Panc1 (cell line): ENCODE measurements around the gene TUBG1. TPM values are rescaled to one million over a fixed set of nuclear protein-coding genes. Genes with fewer than 3 reads are reported as not detected.

ENCODE experiments used
- ATAC-seq: fragments of 200-7000 bp; cut with Tn5 transposase; 2 replicates; pipeline ENCODE4 v1.9.1; 2020; ENCODE audit warnings: mild to moderate bottlenecking, moderate library complexity
- BruUV-seq: library from RNA; stranded (reverse); fragments of 400-500 nt; replicated peaks from 2 replicates; lab custom pipeline; 2021; lab: Mats Ljungman, UMichigan
- CTCF ChIA-PET: fragments of 300-600 bp; sonication (Branson Sonifier 250); formaldehyde crosslinking; loops from one replicate; lab custom pipeline; 2022; ENCODE audit warnings: antibody characterized with exemption; lab: Charles Lee
- POLR2A ChIA-PET: fragments of 300-600 bp; sonication (Branson Sonifier 250); formaldehyde crosslinking; loops from one replicate; lab custom pipeline; 2022; ENCODE audit warnings: antibody characterized with exemption; lab: Charles Lee
- DNase-seq: peaks from one replicate; pipeline ENCODE4 v3.0.0-alpha.2; 2010; ENCODE audit warnings: low read depth, low spot score
- H3K27ac ChIP-seq: 2 replicates; pipeline ENCODE4 v1.5.1; 2011; ENCODE audit warnings: mild to moderate bottlenecking, low read length, inconsistent platforms
- H3K27me3 ChIP-seq: fragments of 200-500 bp; sonication (Bioruptor generic); 2 replicates; pipeline ENCODE4 v1.6.0; 2014; ENCODE audit warnings: low read length, inconsistent platforms; ENCODE audit not compliant: control insufficient read depth, insufficient read depth
- H3K36me3 ChIP-seq: fragments of 200-500 bp; sonication (Bioruptor generic); 2 replicates; pipeline ENCODE4 v1.5.1; 2014; ENCODE audit warnings: inconsistent platforms, mild to moderate bottlenecking, low read length, moderate library complexity; ENCODE audit not compliant: control insufficient read depth, insufficient read depth
- H3K4me1 ChIP-seq: 2 replicates; pipeline ENCODE4 v1.5.1; 2011; ENCODE audit warnings: inconsistent platforms, mild to moderate bottlenecking, low read length, moderate library complexity; ENCODE audit not compliant: control insufficient read depth, insufficient read depth
- H3K4me3 ChIP-seq, 2 experiments: 2 replicates each; pipeline ENCODE4 v1.5.1; 2011 to 2012; ENCODE audit warnings: low read depth in 2 of 2, low read length in 2 of 2, mild to moderate bottlenecking in 2 of 2, inconsistent platforms in 1 of 2, moderate library complexity in 1 of 2
- H3K9me3 ChIP-seq: fragments of 200-500 bp; sonication (Bioruptor generic); 2 replicates; pipeline ENCODE4 v1.5.1; 2014; ENCODE audit warnings: low read depth, mild to moderate bottlenecking, inconsistent platforms, low read length, moderate library complexity; ENCODE audit not compliant: control insufficient read depth, insufficient read depth
- POLR2AphosphoS5 ChIP-seq: IDR thresholded peaks from 2 replicates; pipeline ENCODE4 v1.6.1; 2012; ENCODE audit warnings: mild to moderate bottlenecking, low read depth, low read length, moderate library complexity
- SIN3A ChIP-seq: IDR thresholded peaks from 2 replicates; pipeline ENCODE4 v1.6.1; 2012; ENCODE audit warnings: low read depth, mild to moderate bottlenecking, low read length, moderate library complexity, borderline replicate concordance; ENCODE audit not compliant: insufficient read depth
- TCF7L2 ChIP-seq: IDR thresholded peaks from 2 replicates; pipeline ENCODE4 v1.6.1; 2011; ENCODE audit warnings: mild to moderate bottlenecking, low read depth, low read length, inconsistent platforms
- in situ Hi-C: cut with HindIII; loops from 2 replicates; pipeline ENCODE4 v1.10.0; 2016; ENCODE audit warnings: low sequenced_read_pairs, low pct_unique_long_range_greater_than_20kb
- intact Hi-C: fragments of 100-400 bp; cut with micrococcal nuclease; formaldehyde crosslinking; loops from one replicate; pipeline ENCODE4 v1.10.0; 2022; ENCODE audit not compliant: unreplicated experiment
- total RNA-seq: library from RNA; stranded (reverse); gene quantifications from one replicate; pipeline ENCODE4 v1.2.1, GENCODE V29; 2021; ENCODE audit not compliant: unreplicated experiment
- TF ChIP-seq, protein P1 (sequence below): fragments of 450-650 bp; IDR thresholded peaks from 2 replicates; pipeline ENCODE4 v1.5.1; 2017; ENCODE audit warnings: mild to moderate bottlenecking
- TF ChIP-seq, protein P2 (sequence below), 2 experiments: IDR thresholded peaks; 2 replicates each; pipeline ENCODE4 v1.6.1; 2011 to 2012; ENCODE audit warnings: low read depth in 2 of 2, control low read depth in 1 of 2, low read length in 1 of 2, mild to moderate bottlenecking in 1 of 2, moderate library complexity in 1 of 2; ENCODE audit not compliant: insufficient read depth in 1 of 2

TUBG1 gene
- total RNA-seq, 1 experiment from 2014 or later: 99.8 TPM

DNA sequence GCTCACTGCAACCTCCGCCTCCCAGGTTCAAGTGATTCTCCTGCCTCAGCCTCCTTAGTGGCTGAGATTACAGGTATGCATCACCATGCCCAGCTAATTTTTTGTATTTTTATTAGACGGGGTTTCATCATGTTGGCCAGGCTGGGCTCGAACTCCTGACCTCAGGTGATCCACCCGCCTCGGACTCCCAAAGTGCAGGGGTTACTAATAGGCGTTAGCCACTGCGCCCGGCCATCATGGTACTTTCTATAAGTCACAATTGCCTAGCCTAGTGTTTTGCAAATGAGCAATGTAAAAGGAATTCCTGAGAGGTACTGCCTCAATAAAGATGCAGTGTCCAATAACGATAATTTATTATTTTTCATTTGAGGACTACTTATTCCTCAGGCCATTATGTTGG lies 18.1 kb upstream of the TUBG1 start:
- BruUV-seq: no TSS peak
- DNase-seq: no peak
- H3K4me1 ChIP-seq: no peaks in the 10 kb centered on the region
- no peak overlapping the region for H3K4me3 ChIP-seq
- no peak for ATAC-seq
- H3K36me3 ChIP-seq: no peaks in the 10 kb centered on the region; the same call in 1 of the 2 replicates
- intact Hi-C loops (no loop called here), in situ Hi-C loops (no loop called here)
- TF ChIP-seq SIN3A (no peak), TCF7L2 (no peak), POLR2AphosphoS5 (no peak)
- TF ChIP-seq, protein P1, sequence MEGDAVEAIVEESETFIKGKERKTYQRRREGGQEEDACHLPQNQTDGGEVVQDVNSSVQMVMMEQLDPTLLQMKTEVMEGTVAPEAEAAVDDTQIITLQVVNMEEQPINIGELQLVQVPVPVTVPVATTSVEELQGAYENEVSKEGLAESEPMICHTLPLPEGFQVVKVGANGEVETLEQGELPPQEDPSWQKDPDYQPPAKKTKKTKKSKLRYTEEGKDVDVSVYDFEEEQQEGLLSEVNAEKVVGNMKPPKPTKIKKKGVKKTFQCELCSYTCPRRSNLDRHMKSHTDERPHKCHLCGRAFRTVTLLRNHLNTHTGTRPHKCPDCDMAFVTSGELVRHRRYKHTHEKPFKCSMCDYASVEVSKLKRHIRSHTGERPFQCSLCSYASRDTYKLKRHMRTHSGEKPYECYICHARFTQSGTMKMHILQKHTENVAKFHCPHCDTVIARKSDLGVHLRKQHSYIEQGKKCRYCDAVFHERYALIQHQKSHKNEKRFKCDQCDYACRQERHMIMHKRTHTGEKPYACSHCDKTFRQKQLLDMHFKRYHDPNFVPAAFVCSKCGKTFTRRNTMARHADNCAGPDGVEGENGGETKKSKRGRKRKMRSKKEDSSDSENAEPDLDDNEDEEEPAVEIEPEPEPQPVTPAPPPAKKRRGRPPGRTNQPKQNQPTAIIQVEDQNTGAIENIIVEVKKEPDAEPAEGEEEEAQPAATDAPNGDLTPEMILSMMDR: no peak
- TF ChIP-seq, protein P2, sequence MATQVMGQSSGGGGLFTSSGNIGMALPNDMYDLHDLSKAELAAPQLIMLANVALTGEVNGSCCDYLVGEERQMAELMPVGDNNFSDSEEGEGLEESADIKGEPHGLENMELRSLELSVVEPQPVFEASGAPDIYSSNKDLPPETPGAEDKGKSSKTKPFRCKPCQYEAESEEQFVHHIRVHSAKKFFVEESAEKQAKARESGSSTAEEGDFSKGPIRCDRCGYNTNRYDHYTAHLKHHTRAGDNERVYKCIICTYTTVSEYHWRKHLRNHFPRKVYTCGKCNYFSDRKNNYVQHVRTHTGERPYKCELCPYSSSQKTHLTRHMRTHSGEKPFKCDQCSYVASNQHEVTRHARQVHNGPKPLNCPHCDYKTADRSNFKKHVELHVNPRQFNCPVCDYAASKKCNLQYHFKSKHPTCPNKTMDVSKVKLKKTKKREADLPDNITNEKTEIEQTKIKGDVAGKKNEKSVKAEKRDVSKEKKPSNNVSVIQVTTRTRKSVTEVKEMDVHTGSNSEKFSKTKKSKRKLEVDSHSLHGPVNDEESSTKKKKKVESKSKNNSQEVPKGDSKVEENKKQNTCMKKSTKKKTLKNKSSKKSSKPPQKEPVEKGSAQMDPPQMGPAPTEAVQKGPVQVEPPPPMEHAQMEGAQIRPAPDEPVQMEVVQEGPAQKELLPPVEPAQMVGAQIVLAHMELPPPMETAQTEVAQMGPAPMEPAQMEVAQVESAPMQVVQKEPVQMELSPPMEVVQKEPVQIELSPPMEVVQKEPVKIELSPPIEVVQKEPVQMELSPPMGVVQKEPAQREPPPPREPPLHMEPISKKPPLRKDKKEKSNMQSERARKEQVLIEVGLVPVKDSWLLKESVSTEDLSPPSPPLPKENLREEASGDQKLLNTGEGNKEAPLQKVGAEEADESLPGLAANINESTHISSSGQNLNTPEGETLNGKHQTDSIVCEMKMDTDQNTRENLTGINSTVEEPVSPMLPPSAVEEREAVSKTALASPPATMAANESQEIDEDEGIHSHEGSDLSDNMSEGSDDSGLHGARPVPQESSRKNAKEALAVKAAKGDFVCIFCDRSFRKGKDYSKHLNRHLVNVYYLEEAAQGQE (IDR thresholded peaks at IDR 0.05; ENCODE audit: insufficient read depth in 1 of 2, low read depth in 2 of 2, low read length in 1 of 2): no peak
- ChIA-PET CTCF (no interaction called here), POLR2A (interaction anchor here (0.6 kb wide), 1 partner anchor 81 kb away, joined by 4 read pairs; no protein-coding TSS in a partner anchor)
- H3K27ac ChIP-seq: no peak overlapping the region
- H3K9me3 ChIP-seq: no peaks in the 10 kb centered on the region
- H3K27me3 ChIP-seq: no peaks in the 10 kb centered on the region

DNA sequence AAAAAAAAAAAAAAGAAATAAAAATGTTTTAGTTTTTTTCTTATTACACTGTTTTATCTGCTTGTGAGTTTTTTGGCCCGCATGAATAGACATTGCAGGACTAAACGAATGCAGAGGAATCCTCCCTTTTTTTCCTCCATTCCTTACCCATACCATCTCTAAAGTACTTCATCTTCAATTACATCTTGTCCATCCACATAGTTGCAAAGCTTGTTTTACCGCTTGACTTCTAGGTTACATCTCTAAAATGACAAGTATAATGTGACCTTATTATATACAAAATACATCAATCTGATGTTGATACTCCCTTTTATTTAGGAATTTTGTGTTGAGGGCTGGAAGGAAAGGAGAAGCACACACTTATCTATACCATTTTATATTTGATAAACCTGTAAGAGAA lies 13.1 kb upstream of the TUBG1 start:
- Histone ChIP-seq H3K27ac (no peak overlapping the region), H3K27me3 (no peaks in the 10 kb centered on the region), H3K4me3 (no peak overlapping the region), H3K9me3 (no peaks in the 10 kb centered on the region), H3K4me1 (no peaks in the 10 kb centered on the region), H3K36me3 (no peaks in the 10 kb centered on the region)
- ATAC-seq (no peak), DNase-seq (no peak)
- ChIA-PET POLR2A (no interaction called here), CTCF (no interaction called here)
- BruUV-seq: no TSS peak
- intact Hi-C loops (no loop called here), in situ Hi-C loops (no loop called here)
- TF ChIP-seq TCF7L2: no peak
- TF ChIP-seq, protein P1: no peak
- no peak for TF ChIP-seq SIN3A
- TF ChIP-seq, protein P2 (IDR thresholded peaks at IDR 0.05; ENCODE audit: insufficient read depth in 1 of 2, low read depth in 2 of 2, low read length in 1 of 2): no peak
- no peak for TF ChIP-seq POLR2AphosphoS5
